ENCODE data around the gene OBSL1.

GRCh38 chr2:219508971-219509779 is 62.2 kb downstream of the OBSL1 start:
- TF ChIP-seq POLR2A (IDR thresholded peaks at IDR 0.05) (no peak), EP300 (IDR thresholded peaks at IDR 0.05) (no peak)
- TF ChIP-seq, protein P1, sequence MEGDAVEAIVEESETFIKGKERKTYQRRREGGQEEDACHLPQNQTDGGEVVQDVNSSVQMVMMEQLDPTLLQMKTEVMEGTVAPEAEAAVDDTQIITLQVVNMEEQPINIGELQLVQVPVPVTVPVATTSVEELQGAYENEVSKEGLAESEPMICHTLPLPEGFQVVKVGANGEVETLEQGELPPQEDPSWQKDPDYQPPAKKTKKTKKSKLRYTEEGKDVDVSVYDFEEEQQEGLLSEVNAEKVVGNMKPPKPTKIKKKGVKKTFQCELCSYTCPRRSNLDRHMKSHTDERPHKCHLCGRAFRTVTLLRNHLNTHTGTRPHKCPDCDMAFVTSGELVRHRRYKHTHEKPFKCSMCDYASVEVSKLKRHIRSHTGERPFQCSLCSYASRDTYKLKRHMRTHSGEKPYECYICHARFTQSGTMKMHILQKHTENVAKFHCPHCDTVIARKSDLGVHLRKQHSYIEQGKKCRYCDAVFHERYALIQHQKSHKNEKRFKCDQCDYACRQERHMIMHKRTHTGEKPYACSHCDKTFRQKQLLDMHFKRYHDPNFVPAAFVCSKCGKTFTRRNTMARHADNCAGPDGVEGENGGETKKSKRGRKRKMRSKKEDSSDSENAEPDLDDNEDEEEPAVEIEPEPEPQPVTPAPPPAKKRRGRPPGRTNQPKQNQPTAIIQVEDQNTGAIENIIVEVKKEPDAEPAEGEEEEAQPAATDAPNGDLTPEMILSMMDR (IDR thresholded peaks at IDR 0.05): no peak

All from tibial nerve (tissue), 4 donors.